GM21576 (cell line): ENCODE results near the gene NISCH.

Experiments used
- ATAC-seq: cut with Tn5 transposase; IDR thresholded peaks from one replicate; pipeline ENCODE4 v1.9.1; 2021; ENCODE audit warnings: mild to moderate bottlenecking, moderate library complexity; ENCODE audit not compliant: unreplicated experiment

NISCH gene

DNA sequence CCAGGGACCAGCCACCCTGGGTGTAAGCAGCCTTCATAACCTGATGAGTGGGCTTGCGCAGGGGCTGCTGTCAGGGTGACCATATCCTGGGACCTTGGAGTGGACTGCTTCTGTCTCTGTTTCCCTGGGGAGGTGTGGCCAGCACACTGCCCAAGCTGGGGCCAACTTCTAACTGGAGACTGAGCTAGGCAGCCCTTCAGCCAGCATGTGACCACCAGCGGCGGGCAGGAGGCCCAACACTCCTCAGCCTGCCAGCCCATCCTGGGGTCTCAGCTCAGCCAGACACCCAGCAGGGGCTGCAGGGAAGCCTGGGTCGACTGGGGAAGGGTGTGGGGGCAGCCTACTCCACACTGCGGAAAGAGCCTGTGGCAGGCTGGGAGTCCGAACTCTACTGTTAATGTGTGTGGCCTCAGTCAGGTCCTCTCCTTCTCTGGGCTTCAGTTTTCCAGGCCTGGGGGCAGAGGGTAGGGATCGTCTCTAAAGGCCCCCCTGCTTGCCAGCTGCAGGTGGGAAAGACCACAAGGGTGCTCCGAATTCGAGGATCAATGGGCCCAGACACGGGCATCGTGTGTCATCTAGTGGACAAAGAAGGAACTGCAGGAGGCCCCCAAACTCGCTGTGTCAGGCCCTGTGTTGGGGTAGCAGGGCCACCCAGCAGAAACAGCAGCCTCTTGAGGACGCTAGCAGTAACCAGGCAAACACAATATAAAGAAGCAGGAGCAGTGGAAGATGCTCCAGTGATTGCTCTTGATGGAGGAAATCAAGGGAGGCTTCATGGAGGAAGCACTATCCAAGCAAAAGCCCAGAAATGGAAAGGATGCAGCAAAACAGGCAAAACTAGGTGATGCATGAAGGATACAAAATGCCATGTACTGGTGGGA lies 8.5 kb upstream of the NISCH start:
- no peak for ATAC-seq

DNA sequence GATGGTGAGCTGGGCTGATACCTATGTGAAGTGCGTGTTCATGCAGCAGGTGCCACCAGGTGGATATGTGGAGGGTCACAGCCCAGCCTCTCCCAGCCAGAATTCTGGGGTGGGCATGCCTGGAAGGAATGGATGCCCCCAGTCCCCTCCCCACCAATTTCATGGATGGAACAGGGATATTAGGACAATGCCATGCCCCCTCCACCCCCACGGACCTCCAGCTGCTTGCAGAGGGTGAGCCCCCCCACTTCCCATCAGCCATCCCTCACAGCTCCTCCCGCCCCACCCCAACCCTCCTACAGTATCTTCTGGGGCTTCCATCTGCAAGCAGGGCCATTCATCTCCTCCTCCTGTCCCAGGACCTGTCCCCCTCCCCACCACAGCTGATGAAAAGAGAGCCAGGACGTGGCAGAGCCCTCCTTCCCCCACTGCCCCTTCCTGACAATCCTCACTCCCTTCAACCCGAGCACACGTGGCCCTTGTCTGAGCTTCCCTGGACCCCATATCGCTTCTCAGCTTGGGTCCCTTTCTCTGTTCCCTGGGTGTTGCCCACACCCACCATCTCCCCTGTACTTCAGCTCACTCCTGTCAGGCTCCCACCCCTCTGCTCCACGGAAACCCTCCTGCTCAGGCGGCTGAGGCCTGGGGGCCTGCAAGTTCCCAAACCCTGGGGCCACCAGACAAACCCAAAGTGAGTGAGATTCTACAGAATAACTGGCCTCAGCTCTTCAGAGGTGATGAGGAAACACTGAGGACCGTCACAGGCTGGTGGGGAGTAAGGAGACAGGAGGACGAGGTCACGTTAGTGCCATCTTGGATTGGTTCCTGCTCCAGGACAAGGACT lies 7.7 kb upstream of the NISCH start:
- ATAC-seq, result no peak

DNA sequence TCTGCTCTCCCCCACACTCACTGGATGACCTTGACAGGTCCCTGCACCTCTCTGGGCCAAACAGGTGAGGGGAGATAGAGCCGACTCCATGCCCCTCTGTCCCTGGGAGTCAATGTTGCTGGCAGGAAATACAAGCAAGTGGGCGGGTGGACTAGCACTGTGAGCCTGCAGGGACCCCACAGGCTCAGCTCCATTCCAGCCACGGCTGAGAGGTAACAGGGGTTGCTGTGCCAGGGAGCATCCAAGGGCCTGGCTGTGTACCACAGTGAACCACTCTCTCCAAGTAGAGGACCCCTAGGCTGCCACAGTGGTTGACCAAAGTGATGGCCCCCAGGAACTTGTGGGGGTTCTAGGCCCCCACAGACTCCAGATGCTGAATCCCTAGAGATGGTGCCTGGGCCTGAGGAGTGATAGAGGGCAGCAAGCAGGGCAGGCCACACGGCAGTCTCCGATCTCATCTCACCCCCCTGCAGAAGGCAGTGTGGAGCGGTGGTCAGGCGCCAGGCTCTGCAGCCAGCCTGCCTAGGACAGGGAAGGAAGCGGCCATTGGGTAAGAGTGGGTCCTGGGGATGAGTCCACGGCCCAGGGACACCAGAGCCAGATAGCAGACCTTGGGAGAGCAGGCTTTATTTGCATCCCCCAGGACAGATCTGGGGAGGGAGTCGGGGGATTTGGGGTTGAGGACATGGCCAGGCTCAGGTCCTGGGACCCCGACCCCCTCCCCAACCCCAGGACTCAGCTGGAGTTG lies 4.7 kb upstream of the NISCH start:
- ATAC-seq, result no peak

DNA sequence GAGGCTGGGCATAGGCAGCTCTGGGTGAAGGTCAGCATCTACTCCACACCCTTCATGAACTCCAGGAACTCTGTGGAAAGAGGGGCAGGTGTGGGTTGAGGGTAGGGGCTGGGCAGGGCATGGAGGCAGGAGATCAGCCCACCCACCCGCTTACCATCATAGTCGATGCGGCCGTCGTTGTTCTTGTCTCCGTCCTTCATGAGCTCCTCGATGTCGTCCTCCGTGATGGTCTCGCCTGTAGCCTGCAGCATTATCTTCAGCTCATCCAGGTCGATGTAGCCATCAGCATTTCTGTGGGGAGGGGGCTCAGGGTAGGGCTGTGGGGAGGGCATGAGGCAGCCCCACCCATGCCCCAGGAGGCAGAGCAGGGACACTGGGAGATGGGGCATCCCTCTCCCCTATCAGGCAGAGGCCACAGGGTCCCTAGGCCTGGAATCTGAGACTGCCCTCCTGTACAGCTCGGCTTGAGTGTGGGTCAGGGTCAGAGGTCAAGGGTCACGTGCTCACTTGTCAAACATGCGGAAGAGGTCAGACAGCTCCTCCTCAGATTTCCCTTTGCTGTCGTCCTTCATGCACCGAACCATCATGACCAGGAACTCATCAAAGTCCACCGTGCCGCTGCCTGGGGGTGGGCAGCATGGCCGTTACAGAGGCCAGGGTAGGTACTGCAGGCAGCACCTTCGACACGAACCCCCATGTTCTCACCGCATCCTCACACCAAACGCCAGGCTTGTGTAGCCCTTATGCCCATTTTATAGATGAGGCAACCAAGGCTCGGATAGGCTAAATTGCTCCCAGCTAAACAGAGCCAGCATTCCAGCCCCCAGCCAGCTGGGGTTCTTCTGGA lies 3.9 kb upstream of the NISCH start:
- ATAC-seq, result no peak

DNA sequence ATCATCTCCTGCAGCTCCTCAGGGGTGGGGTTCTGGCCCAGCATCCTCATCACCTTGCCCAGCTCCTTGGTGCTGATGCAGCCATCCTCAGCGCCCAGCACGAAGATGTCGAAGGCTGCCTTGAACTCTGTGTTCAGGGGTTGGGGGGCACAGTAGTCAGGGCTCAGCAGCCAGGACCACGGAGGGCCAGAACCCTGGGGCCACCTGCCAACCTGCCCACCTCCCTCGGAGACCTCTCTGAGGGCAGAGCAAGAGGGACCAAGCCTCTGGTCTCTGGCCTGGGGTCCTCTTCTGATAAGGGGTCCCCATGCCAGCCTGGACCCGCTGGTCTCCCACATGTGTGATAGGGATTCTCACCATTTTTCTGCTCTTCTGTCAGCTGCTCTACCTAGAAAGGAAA lies 3.3 kb upstream of the NISCH start:
- ATAC-seq, result no peak

DNA sequence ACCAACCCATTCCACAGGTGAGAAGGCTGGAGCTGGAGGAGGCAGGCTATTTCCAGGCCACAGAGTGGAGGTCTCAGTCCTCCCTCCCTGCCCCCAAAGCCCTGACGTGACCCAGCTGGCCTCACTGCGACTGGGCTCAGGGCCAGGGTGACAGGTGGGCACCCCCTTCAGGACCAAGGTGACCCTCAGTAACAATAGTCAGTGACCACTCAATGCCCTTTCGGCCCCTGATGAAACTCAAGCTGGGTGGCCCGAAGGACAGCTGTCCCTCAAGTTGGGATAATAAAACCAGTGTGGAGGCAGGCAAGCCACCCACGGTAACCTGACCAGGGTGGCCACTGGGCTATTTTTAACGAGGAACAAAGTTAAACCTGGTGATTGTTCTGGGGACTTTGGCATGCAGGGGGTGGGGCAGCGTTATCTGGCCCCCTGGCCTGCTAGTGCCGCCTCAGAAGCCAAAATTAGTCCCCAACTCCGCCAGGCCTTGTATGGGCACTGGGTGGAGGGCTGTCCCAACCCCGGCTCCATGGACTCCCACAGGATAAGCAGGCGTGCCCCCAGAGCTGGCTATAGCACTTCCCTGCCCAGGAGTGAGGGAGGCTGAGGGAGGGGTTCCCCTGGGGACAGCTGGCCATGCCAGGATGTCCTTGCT lies 2.7 kb upstream of the NISCH start:
- no peak for ATAC-seq

DNA sequence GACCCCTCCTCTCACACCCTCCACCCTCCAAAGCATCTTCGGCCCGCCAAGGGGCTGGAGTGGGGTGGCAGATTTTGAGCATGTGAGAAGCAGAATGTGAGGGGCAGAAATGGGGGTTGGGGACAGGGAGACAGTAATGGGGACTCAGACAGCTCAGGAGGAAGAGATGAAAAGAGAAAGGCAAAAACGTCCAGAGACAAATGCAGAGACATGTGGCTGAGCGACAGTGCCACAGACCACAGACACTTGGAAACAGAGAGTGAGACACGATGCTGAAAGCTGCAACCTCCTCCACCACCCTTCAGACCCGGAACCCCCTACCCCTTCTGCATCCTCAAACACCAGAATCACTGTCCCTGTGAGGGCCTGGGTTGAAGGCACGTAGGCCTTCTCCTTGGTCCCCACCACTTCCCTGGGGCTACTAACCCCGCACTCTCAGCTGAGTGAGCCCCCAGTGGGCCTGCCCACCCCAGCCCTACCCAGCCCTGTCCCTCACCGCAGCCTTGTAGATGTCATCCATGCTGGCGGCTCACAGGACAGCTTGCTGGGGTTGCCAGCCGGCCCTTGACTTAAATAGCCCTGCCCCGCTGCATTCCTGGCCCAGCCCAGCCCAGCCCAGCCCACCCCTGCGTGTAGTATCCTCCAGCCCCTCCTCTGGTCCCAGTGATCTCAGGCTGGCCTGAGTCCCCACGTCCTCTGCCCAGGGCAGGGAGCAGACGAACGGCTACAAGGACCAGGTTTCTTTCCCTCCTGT lies 1.7 kb upstream of the NISCH start, which contains the start of gene TNNC1:
Gene TNNC1 (minus strand): TSS at position 546 of the 754 bp plus-strand sequence. CDS start 26 bp downstream, at position 520.
- ATAC-seq, result no peak

DNA sequence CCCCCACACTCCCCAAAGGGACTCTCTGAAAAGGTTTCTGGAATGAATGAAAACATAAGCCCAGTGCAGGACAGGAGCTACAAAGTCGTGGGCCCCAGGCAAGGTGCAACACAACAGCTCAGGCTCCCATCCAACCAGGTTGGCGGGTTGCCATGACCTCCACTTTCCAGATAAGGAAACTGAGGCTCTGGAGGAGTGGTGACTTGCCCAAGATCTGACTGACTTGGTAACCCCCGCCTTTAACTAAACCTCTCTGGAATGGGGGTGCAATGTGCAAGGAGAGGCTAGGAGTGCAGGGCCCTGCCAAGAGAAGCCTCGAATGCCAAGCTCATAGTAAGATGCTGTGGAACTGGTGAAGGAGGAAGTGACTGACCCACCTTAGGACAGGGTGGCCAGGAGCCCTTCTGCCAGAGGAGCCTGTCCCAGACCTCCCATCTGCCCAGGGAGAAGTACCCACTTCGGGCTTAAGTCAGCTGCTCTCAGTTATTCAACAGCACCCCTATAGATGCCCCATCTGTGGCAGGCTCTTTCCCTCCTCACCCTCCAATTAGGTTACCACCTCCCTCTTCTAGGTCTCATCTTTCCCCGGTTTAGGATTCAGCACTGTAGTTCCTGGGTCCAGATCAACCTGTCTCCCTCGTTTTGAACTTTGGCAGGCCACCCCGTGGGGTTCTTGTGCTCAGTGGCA lies 1.0 kb upstream of the NISCH start:
- no peak for ATAC-seq

DNA sequence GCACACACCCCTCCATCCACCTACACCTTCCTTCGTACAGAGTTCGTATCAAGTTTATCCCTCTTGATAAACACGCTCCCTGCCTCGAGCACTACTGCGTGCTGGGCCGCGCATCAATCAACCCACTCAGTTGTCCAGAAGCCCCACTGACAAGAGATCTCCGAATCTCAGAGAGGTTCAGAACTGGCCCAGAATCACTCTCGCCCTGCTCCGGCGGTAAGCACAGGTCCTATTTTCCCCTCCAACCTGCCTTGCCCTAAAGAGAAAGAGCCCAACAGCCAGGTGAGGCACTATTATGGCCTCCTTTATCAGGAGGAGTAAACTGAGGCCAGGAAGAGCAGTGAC lies 494 bp upstream of the NISCH start:
- ATAC-seq, result no peak

DNA sequence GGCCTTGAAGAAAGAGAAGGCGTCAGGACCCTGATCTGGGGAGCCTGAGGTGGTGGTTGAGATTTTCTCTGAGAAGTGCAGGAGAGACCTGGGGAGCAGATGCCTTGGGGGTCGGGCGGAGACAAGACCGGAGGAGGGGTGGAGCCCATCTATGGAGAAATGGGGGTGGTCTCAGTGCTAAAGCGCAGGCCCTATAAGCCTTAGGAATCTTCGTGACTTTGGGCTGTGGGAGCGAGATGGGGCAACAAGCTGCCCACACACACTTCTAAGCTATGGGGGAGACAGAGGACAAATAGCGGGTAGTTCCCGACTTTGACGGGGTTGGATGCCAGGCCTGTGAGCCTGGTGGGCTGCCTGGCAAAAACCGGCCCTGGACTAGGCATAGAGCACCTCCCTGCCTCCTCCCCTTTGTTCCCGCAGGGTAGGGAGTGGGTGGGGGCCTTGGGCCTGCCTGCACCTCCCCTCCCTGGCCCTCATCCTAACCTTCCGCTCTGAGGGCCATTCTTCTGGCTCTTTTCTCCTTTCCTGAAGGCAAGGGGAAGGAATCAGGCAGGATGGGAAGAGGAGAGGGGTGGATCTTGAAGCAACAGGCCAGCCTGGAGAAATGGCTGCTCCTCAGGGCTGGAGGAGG lies 880 bp downstream of the NISCH start:
- ATAC-seq, result no peak

DNA sequence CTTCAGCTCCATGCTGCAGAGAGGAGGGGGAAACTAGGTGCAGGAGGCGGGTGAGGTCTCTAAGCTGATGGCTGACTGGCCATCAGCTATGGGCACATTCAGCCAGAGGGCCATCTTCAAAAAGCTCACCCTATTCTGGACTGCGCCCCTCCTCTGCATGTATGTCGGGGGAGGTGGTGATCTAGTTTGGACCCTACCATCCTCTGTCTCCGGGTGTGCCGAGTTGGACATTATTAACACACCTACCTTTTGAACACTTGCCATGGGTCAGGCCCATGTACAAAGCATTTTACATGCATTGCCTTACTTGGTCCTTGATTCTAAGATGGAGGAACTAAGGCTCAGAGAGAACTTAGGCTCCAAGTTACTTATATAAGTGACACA lies 1.4 kb downstream of the NISCH start:
- ATAC-seq, result no peak

DNA sequence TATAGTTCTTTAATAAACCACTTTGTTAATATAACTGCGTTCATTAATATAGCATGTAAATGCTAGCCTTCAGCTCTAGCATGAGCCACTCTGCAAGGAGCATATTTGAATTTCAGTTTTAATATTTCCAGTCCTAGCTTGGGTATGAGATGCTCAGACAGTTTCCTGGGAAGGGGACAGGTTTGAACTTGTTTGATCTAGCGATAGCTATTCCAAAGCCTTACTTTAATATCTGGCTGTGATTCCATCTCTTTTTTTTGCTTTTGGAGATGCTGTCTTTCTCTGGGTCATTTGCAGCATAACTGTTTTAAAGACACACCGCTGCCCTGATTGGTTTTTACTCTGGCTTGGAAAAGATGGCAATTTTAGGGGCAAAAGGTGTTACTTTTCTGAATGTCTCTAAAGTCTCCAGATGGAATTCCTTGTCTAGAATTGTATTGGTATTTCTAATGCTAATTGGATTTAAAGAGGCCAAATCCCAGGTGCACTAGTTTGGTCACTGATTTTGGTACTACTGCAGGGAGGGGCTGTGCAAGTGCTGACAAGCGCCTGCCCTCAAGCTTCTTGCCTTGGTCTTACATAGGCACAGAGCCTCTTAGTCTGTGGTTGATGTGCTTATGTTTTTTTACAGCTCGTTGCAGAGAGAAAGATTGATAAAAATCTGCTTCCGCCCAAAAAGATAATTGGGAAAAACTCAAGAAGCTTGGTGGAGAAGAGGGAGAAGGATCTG lies 2.8 kb downstream of the NISCH start:
- ATAC-seq, result no peak

DNA sequence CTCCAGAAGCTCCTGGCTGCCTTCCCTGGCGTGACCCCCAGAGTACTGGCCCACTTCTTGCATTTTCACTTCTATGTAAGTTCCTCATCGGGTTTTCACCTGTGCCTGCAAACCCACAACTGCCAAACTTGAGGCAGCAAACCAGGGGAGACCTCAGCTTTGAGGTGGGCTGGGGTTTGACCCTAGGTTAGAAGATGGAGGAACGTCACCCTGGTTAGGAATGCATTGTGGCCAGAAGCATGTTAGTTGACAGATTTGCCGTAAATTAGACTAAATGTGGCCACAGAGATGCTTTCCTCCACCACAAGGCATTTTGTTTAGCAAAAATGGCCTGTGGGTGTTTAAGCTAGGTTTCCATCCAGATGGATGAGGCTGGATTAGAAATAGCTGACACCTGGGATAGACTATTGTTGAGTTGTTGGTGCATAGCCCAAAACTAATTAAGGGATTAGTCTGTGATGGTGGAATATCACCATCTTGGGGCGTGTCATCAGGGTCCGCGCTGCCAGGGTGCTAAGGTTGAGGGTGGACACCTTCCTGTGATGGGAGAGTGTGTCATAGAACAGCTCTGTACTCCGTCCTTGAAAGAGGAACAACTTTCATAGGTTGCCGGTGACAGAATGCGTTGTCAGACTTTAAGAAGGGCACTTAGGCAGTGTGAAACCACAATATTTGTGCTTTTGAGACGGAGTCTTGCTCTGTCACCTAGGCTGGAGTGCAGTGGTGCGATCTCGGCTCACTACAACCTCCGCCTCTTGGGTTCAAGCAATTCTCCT lies 3.6 kb downstream of the NISCH start:
- no peak for ATAC-seq

DNA sequence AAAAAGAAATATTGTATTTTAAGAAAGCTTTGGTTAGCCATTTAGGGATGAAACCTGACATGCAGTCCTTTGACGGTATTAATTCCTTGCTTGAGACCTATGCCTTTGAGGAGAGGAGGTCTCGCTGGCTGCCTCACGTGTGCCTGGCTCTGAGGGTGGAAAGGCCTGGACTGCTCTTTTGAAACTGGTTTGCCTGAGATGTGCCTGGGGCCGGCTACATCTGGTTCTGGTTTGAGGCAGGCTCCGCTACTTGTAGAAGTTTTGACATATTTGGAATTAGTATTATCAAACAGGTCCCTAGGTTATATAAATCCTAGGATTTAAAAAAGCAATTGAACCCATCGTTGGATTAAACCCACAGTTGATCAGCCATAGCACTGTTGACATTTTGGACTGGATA lies 6.5 kb downstream of the NISCH start:
- ATAC-seq, result no peak

DNA sequence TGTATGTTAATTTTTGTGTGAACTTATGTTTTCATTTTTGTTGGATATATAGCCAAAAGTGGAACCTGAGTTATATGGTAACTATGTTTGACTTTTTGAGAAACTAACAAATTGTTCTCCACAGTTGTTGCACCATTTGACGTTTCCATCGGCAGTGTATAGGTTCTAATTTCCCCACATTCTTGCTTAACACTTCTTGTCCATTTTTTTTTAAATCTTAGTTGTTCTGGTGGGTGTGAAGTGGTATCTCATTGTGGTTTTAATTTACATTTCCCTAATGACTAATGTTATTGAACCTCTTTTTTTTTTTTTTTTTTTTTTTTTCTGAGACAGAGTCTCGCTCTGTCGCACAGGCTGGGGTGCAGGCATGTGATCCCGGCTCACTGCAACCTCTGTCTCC lies 8.0 kb downstream of the NISCH start:
- no peak for ATAC-seq

DNA sequence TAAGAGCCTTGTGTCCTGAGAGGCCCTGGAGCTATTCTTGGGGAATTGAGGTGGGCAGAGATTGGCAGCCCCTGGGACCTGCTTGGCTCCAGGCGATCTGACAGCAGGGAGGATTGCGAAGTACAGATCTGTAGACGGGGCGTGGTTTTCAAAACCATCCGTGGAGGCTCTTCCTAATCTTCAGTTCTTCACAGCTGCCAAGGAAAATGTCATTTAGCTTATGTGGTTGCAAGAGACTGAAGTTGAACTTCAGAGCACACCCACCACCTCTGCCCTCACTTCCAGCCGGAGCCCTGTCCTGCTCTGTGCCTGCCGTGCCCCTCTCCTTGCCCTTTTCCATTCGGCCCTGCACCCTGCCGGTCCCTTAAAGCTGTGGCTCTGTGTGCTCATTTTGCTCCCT lies 12.9 kb downstream of the NISCH start:
- ATAC-seq, result no peak

DNA sequence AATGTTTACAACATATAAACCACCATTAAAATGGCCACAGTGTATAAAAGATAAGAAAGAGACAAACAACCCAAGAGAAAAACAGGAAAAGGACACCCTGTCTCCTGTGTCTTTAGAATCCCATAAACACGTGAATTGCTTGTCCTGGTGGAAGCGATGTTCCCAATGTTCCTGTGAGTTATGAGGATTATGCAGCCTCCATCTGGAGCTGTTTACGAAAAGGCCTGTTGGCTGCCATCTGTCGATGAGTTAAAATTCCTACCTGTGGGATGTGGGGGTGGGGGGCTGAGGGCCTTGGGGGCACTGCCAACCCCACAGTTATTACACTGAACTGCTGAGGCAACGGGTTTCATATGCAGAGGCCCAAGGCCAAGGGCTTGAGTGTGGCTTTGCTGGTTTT lies 13.6 kb downstream of the NISCH start:
- ATAC-seq, result no peak
